PC-9 (cell line): ENCODE measurements around the gene HCFC1R1. TPM values are rescaled to one million over a fixed set of nuclear protein-coding genes. Genes with fewer than 3 reads are reported as not detected.
"Not testable (repeated sequence)": the region's sequence is repeated elsewhere in the genome, so short reads cannot be mapped to it uniquely, and the experiment has no call there.

Source experiments
- BruUV-seq: library from RNA; stranded (reverse); fragments of 400-500 nt; replicated peaks from 2 replicates; lab custom pipeline; 2021; lab: Mats Ljungman, UMichigan
- CTCF ChIA-PET: fragments of 300-600 bp; sonication (Branson Sonifier 250); formaldehyde crosslinking; loops from one replicate; lab custom pipeline; 2022; ENCODE audit warnings: antibody characterized with exemption; lab: Charles Lee
- POLR2A ChIA-PET: fragments of 300-600 bp; sonication (Branson Sonifier 250); formaldehyde crosslinking; loops from one replicate; lab custom pipeline; 2022; ENCODE audit warnings: antibody characterized with exemption; ENCODE audit not compliant: unreplicated experiment; lab: Charles Lee
- DNase-seq, 2 experiments: peaks; one replicate each; pipeline versions ENCODE4 v3.0.0 to v3.0.0-alpha.2; 2015 to 2022; ENCODE audit warnings: mixed read lengths in 1 of 2
- H2AFZ ChIP-seq: fragments of 200-600 bp; sonication (generic); 2 replicates; pipeline ENCODE4 v1.8.1; 2017; ENCODE audit warnings: antibody characterized with exemption
- H3F3A ChIP-seq: fragments of 200-600 bp; sonication (generic); 2 replicates; pipeline ENCODE4 v1.8.1; 2017; ENCODE audit warnings: antibody characterized with exemption, mild to moderate bottlenecking, low read depth; ENCODE audit not compliant: insufficient read depth
- H3K27ac ChIP-seq: fragments of 200-600 bp; sonication (generic); 2 replicates; pipeline ENCODE4 v1.6.1; 2016; ENCODE audit warnings: mixed run types
- H3K27me3 ChIP-seq: fragments of 200-600 bp; sonication (generic); 2 replicates; pipeline ENCODE4 v1.6.1; 2016; ENCODE audit warnings: low read depth, mixed run types; ENCODE audit not compliant: insufficient read depth
- H3K36me3 ChIP-seq: fragments of 200-600 bp; sonication (generic); 2 replicates; pipeline ENCODE4 v1.6.1; 2016; ENCODE audit warnings: low read depth, mixed run types
- H3K4me1 ChIP-seq: fragments of 200-600 bp; sonication (generic); replicated peaks from 2 replicates; pipeline ENCODE4 v1.6.1; 2016; ENCODE audit warnings: mixed run types; ENCODE audit not compliant: insufficient read depth
- H3K4me2 ChIP-seq: fragments of 200-600 bp; sonication (generic); 2 replicates; pipeline ENCODE4 v1.6.1; 2017; ENCODE audit warnings: mixed run types
- H3K4me3 ChIP-seq: fragments of 200-600 bp; sonication (generic); 2 replicates; pipeline ENCODE4 v1.6.1; 2016; ENCODE audit warnings: mixed run types
- H3K79me2 ChIP-seq: fragments of 200-600 bp; sonication (generic); 2 replicates; pipeline ENCODE4 v1.6.1; 2017; ENCODE audit warnings: low read depth, mixed run types
- H3K9me2 ChIP-seq: fragments of 200-600 bp; sonication (generic); 2 replicates; pipeline ENCODE4 v1.8.1; 2017; ENCODE audit warnings: mild to moderate bottlenecking; ENCODE audit not compliant: insufficient read depth
- H3K9me3 ChIP-seq: fragments of 200-600 bp; sonication (generic); 2 replicates; pipeline ENCODE4 v1.8.1; 2016; ENCODE audit warnings: low read depth; ENCODE audit not compliant: insufficient read depth
- H4K20me1 ChIP-seq: fragments of 200-600 bp; sonication (generic); 2 replicates; pipeline ENCODE4 v1.8.1; 2017; ENCODE audit not compliant: insufficient read depth
- CTCF ChIP-seq: fragments of 200-600 bp; sonication (generic); conservative IDR thresholded peaks from 2 replicates; pipeline ENCODE4 v1.6.1; 2017; ENCODE audit warnings: mixed run types, antibody characterized with exemption, mild to moderate bottlenecking, moderate library complexity
- EZH2 ChIP-seq: fragments of 200-600 bp; sonication (generic); IDR thresholded peaks from 2 replicates; pipeline ENCODE4 v1.8.0; 2017; ENCODE audit warnings: antibody characterized with exemption, low read depth
- intact Hi-C: fragments of 100-400 bp; cut with micrococcal nuclease; formaldehyde crosslinking; loops from one replicate; pipeline ENCODE4 v1.10.0; 2022; ENCODE audit not compliant: unreplicated experiment
- total RNA-seq: library from RNA; stranded (reverse); gene quantifications from 2 replicates; pipeline ENCODE4 v1.2.3, GENCODE V29; 2021

HCFC1R1 gene
- total RNA-seq, 1 experiment from 2014 or later: 118 TPM

- no peaks in the 10 kb centered on the region for H3K27me3 ChIP-seq
- no peak overlapping the region for H3K4me3 ChIP-seq
- no TSS peak for BruUV-seq
- CTCF ChIA-PET: no interaction called here
- DNase-seq: no peak
- peaks cover 12% of the 10 kb centered on the region for H3K4me1 ChIP-seq
- POLR2A ChIA-PET: no interaction called here
- H3K9me3 ChIP-seq: no peaks in the 10 kb centered on the region
- intact Hi-C loops: no loop called here
- H4K20me1 ChIP-seq: no peaks in the 10 kb centered on the region
- no peaks in the 10 kb centered on the region for H3K9me2 ChIP-seq
- H3K4me2 ChIP-seq: no peak overlapping the region
- H3F3A ChIP-seq: no peaks in the 10 kb centered on the region
- no peak overlapping the region for H3K27ac ChIP-seq
- no peaks in the 10 kb centered on the region for H3K79me2 ChIP-seq
- H3K36me3 ChIP-seq: no peaks in the 10 kb centered on the region
- TF ChIP-seq CTCF (no peak), EZH2 (no peak)
- H2AFZ ChIP-seq: no peak overlapping the region
Measured at GRCh38 chr16:3071655-3072054, 47.9 kb upstream of the HCFC1R1 start.

- BruUV-seq: no TSS peak
- TF ChIP-seq CTCF (no peak), EZH2 (no peak)
- intact Hi-C loops: no loop called here
Measured at GRCh38 chr16:3070608-3071111, 46.9 kb upstream of the HCFC1R1 start.

GRCh38 chr16:3069146-3069545, 45.4 kb upstream of the HCFC1R1 start:
- intact Hi-C loops, H3K9me2 ChIP-seq, H4K20me1 ChIP-seq, DNase-seq, H2AFZ ChIP-seq, H3K79me2 ChIP-seq, CTCF ChIA-PET, H3F3A ChIP-seq, H3K4me2 ChIP-seq, H3K36me3 ChIP-seq, H3K4me3 ChIP-seq, H3K9me3 ChIP-seq, H3K27me3 ChIP-seq, BruUV-seq, H3K27ac ChIP-seq: not testable (repeated sequence)
- H3K4me1 ChIP-seq: peaks cover 12% of the 10 kb centered on the region
- POLR2A ChIA-PET: interaction anchor here (0.6 kb wide), 1 partner anchor 76 kb away, joined by 8 read pairs; no protein-coding TSS in a partner anchor

More at GRCh38 chr16:3070608-3071111, 46.9 kb upstream of the HCFC1R1 start:
- ChIA-PET POLR2A (no interaction called here), CTCF (no interaction called here)
- Histone ChIP-seq H3K27me3 (no peaks in the 10 kb centered on the region), H3K4me1 (peaks cover 12% of the 10 kb centered on the region), H2AFZ (no peak overlapping the region), H3K79me2 (no peaks in the 10 kb centered on the region), H3K4me3 (no peak overlapping the region), H3K27ac (no peak overlapping the region), H4K20me1 (no peaks in the 10 kb centered on the region), H3K36me3 (no peaks in the 10 kb centered on the region), H3K9me2 (no peaks in the 10 kb centered on the region), H3K9me3 (no peaks in the 10 kb centered on the region), H3K4me2 (no peak overlapping the region), H3F3A (no peaks in the 10 kb centered on the region)
- DNase-seq: no peak

- TF ChIP-seq EZH2: no peak
- no peak for TF ChIP-seq CTCF
- no peak overlapping the region for H3K4me2 ChIP-seq
- H3F3A ChIP-seq: no peaks in the 10 kb centered on the region
- no peak overlapping the region for H3K4me3 ChIP-seq
- ChIA-PET CTCF (no interaction called here), POLR2A (interaction anchor here (0.6 kb wide), 1 partner anchor 77 kb away, joined by 8 read pairs; no protein-coding TSS in a partner anchor)
- no peaks in the 10 kb centered on the region for H3K9me2 ChIP-seq
- H3K9me3 ChIP-seq: no peaks in the 10 kb centered on the region
- H2AFZ ChIP-seq: no peak overlapping the region
- intact Hi-C loops: no loop called here
- no TSS peak for BruUV-seq
- no peak overlapping the region for H3K27ac ChIP-seq
- DNase-seq: peak in 1 of 2 experiments; percentile 40
- no peaks in the 10 kb centered on the region for H3K36me3 ChIP-seq
- H3K79me2 ChIP-seq: no peaks in the 10 kb centered on the region
- H3K27me3 ChIP-seq: no peaks in the 10 kb centered on the region
- H3K4me1 ChIP-seq: peaks cover 12% of the 10 kb centered on the region
- no peaks in the 10 kb centered on the region for H4K20me1 ChIP-seq
Measured at GRCh38 chr16:3068487-3068886, 44.7 kb upstream of the HCFC1R1 start.
